GM18526 (cell line): Measurements from ENCODE around the gene PCK1.

Experiments
- POLR2A ChIP-seq: IDR thresholded peaks from 3 replicates; pipeline ENCODE4 v1.6.1; 2011; ENCODE audit not compliant: insufficient read length; ENCODE audit errors: extremely low read depth

Gene PCK1

DNA sequence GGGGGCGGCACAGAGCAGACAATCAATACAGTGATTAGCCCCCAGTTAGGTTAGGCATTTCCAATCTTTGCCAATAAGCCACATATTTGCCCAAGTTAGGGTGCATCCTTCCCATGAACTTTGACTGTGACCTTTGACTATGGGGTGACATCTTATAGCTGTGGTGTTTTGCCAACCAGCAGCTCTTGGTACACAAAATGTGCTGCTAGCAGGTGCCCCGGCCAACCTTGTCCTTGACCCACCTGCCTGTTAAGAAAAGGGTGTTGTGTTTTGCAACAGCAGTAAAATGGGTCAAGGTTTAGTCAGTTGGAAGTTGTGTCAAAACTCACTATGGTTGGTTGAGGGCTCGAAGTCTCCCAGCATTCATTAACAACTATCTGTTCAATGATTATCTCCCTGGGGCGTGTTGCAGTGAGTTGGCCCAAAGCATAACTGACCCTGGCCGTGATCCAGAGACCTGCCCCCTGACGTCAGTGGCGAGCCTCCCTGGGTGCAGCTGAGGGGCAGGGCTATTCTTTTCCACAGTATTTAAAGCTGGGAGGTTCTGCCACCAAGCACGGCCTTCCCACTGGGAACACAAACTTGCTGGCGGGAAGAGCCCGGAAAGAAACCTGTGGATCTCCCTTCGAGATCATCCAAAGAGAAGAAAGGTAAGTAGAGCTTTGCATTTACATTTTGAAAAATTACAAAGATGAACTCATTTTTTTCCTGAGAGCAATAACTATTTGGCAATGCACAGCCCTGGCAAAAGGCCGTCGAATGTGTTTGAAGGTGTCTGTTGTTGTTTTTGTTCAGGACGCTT is at the start of gene PCK1:
Gene PCK1, plus strand, starts transcription at position 557 of the 802 bp plus-strand sequence. CDS start 302 bp downstream, outside the sequence.
- no peak for TF ChIP-seq POLR2A

GRCh38 chr20:57512432-57512831 is 48.5 kb upstream of the PCK1 start:
- no peak for TF ChIP-seq POLR2A

GRCh38 chr20:57513199-57513598 is 47.7 kb upstream of the PCK1 start:
- TF ChIP-seq POLR2A, result no peak

GRCh38 chr20:57514273-57514751 is 46.6 kb upstream of the PCK1 start:
- TF ChIP-seq POLR2A, result no peak

DNA sequence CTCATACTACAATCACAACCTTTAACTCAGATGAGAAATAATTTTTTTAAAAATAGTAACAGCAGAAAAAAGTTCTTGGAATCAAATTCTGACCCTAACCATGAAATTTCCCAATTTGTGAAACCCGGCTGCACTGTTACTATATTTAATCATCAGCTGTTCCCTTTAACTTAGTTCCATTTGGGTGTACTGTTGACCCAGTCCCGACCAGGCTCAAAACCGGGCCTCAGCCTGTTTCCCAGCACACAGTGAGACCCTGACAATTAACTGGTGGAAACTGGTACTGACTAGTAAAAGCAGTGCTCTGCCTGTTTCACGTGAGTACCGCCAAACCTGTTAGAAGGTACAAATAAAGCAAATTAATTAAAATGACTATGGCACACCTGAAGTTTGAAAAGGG is 43.0 kb upstream of the PCK1 start:
- TF ChIP-seq POLR2A, result no peak

DNA sequence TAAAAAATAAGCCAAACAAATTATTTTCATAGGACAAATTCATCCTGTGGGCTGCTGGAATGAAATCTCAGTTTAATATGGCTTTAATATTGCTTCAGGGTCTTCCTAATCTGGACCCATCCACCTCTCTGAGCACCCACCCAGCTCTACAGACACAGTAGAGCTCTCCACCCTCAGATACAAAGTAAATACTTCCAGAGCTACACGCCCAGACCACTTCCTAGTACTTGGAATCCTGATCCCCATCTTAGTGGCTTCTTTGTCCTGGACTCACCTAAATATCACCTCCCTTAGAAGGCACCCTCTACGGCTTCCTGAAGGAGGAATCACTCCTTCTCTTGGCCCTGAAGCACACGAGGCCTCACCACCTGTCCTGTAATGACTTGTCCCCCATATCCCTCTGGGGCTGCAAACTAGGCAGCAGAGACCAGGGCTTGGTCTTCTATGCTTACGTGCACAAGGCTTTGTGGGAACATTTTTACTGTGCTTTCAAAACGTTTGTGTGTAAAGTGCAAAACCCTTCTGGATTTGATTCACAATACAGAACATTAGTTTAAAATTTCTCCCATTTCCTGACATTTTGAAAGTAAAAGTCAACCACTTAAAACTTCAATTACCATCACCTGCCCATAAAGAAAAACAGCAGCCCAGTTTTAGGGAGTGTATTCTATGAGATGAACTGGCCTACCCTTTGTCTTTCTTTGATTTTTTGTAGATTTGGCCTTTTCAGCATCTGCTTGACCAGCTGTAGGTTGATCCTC is 38.4 kb upstream of the PCK1 start:
- TF ChIP-seq POLR2A, result no peak

- no peak for TF ChIP-seq POLR2A
Observed at GRCh38 chr20:57523782-57524181, 37.1 kb upstream of the PCK1 start.

DNA sequence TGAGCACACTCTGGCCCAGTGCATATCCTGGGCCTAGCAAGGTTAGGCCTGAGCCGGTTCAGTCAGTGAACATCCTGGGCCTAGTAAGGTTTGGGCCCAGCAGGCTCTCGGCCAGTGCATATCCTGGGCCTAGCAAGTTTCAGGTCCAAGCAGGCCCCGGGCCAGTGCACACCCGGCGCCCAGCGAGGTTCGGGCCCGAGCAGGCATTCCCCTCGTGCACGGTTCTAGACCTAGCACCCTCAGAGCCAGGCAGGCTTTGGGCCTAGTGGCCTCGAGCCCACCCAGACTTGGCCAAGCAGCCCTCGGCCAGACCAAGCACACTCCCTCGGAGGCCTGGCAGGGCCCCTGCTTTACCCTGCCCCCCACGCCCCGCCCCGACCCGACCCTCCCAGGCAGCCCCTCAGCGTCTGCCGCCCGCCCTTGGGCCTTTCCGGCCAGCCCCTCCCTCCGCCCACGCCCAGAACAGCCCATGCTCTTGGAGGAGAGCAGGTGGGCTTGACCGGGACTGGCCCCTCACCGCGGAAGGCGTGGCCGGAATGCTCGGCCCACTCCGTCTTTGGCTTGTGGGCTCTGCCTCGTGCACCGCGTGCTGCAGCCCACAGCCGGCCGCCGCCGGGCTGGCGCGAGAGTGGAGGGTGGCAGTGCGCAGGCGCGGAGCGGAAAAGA is 36.3 kb upstream of the PCK1 start, which contains the start of gene CTCFL:
Gene CTCFL, minus strand, starts transcription at position 630 of the 666 bp plus-strand sequence. CDS start 935 bp downstream, outside the sequence.
- no peak for TF ChIP-seq POLR2A

GRCh38 chr20:57525328-57526086 is 35.4 kb upstream of the PCK1 start:
- TF ChIP-seq POLR2A, result no peak

DNA sequence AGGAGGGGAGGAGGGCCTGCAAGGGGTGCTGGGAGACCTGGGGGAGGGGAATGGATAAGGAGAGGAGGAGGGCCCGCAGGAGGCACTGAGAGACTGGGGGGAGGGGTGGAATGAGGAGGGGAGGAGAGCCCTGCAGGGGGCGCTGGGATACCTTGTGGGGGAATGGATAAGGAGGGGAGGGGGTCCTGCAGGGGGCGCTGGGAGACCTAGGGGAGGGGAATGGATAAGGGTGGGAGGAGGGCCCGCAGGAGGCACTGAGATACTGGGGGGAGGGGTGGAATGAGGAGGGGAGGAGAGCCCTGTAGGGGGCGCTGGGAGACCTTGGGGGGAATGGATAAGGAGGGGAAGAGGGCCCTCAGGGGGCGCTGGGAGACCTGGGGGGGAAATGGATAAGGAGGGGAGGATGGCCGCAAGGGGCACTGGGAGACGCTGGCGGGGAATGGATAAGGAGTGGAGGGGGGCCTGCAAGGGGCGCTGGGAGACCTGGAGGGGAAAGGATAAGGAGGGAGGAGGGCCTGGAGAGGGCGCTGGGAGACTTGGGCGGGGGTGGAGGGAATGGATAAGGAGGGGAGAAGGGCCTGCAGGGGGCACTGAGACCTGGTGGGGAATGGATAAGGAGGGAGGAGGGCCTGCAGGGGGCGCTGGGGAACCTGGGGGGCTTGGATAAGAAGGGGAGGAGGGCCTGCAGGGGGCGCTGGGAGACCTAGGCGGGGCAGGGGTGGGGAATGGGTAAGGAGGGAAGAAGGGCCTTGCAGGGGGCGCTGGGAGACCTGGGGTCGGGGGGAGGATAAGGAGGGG is 34.6 kb upstream of the PCK1 start:
- TF ChIP-seq POLR2A, result no peak

DNA sequence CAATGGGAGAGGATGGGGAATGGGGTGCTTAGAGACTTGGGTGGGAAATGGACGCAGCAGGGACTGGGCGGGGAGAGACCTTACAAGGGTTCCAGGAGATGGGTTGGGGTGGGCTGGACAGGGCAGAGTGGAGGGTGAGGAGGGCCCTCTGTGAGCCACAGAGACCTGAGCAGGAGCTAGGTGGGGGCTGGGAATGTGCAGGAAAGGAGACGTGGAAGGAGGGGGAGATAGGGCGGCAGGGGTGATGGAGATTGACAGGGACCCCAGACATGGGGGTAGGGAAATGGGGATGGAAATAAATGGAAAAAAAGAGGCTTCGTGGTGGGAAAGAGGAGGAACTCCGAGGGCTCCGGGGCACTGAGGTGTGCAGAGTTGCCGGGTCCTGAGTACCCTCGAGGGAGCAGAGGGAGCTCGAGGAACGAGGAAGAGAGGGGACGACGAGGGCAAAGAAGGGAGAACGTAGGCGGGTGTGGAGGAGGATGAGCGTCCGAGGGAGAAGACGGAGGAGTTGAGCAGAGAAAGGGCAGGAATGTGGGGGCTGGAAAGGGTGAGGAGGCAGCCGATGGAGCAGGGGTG is 33.9 kb upstream of the PCK1 start:
- no peak for TF ChIP-seq POLR2A

DNA sequence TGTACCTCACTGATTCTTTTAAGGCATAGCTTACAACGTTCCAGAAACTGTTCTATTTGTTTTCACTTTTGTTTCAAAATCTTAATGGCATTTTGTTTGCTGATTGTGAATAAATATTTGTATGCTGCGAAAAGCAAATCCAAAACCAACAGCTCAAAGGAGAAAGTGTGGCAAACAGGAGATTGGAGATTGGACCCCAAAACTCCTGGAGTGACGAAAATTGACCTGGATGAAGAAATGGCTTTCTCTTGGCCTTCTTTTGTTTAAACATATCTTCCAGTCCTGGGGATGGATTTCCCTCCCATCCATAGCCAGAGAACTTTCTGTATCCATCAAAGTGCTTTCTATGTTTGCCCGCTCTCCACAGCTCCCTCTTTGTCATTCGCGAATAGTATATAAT is 33.2 kb upstream of the PCK1 start:
- no peak for TF ChIP-seq POLR2A

DNA sequence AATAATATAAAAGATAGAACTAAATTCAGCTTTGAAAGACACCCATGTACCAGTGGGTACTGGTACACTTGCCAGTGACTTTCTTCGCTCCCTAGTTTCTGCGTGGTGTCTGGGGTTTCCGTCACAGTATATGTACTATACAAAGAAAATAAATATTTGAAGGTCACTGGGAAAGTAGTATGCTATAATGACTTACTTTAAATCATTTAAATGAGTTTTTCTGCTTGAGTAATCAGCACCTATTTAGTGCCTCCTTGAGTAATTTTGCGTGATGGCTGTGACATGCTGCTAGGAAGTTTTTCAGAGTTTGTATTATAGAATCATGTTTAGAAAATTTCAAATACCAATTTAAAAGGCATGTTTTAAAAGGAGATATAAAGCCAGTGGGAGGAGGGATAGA is 32.8 kb upstream of the PCK1 start:
- no peak for TF ChIP-seq POLR2A

GRCh38 chr20:57529160-57529585 is 31.7 kb upstream of the PCK1 start:
- no peak for TF ChIP-seq POLR2A
